Osteoblast (primary cell): ENCODE measurements around the gene MSH3. TPM values are rescaled to one million over a fixed set of nuclear protein-coding genes. Genes with fewer than 3 reads are reported as not detected.

Experiments used
- DNase-seq: peaks from one replicate; pipeline ENCODE4 v3.0.0; 2011; ENCODE audit warnings: low spot score, mixed read lengths; ENCODE audit not compliant: insufficient read length; ENCODE audit errors: missing footprints
- H2AFZ ChIP-seq: 2 replicates; pipeline ENCODE4 v1.6.0; 2011; ENCODE audit warnings: mild to moderate bottlenecking, low read length
- H3K27ac ChIP-seq: 2 replicates; pipeline ENCODE4 v1.5.1; 2011; ENCODE audit warnings: mild to moderate bottlenecking, low read depth, low read length, moderate library complexity
- H3K27me3 ChIP-seq: 2 replicates; pipeline ENCODE4 v1.6.0; 2012; ENCODE audit warnings: mild to moderate bottlenecking, control low read depth, inconsistent platforms, low read length, moderate library complexity; ENCODE audit not compliant: insufficient read depth
- H3K36me3 ChIP-seq: 2 replicates; pipeline ENCODE4 v1.5.1; 2011; ENCODE audit warnings: mild to moderate bottlenecking, low read length, control low read depth, moderate library complexity; ENCODE audit not compliant: insufficient read depth
- H3K4me1 ChIP-seq: 2 replicates; pipeline ENCODE4 v1.5.1; 2011; ENCODE audit warnings: mild to moderate bottlenecking, low read length, control low read depth, moderate library complexity; ENCODE audit not compliant: insufficient read depth
- H3K4me2 ChIP-seq: 2 replicates; pipeline ENCODE4 v1.6.0; 2011; ENCODE audit warnings: mild to moderate bottlenecking, low read length; ENCODE audit not compliant: insufficient read depth
- H3K4me3 ChIP-seq: fragments of 200-600 bp; sonication (generic); 3 replicates; pipeline ENCODE4 v1.5.1; 2012; ENCODE audit warnings: mild to moderate bottlenecking, low read length, inconsistent platforms; ENCODE audit not compliant: insufficient read depth
- H3K79me2 ChIP-seq: 2 replicates; pipeline ENCODE4 v1.6.0; 2012; ENCODE audit warnings: mild to moderate bottlenecking, low read length, control low read depth, inconsistent platforms; ENCODE audit not compliant: insufficient read depth
- H3K9me3 ChIP-seq: 2 replicates; pipeline ENCODE4 v1.5.1; 2011; ENCODE audit warnings: low read depth, low read length, control low read depth
- H4K20me1 ChIP-seq: 2 replicates; pipeline ENCODE4 v1.6.0; 2012; ENCODE audit warnings: mild to moderate bottlenecking, low read length, control low read depth; ENCODE audit not compliant: insufficient read depth
- total RNA-seq: library from RNA; depleted of rRNA; stranded (reverse); fragments of >200 nt; gene quantifications from 2 replicates; pipeline ENCODE4 v1.2.3, GENCODE V29; 2012
- TF ChIP-seq, protein P1 (sequence below): IDR thresholded peaks from 2 replicates; pipeline ENCODE4 v1.5.1; 2011; ENCODE audit warnings: mild to moderate bottlenecking, low read depth, low read length, moderate library complexity; ENCODE audit errors: extremely low read depth

The MSH3 gene
- total RNA-seq, 1 donor = 21.7 TPM

DNA sequence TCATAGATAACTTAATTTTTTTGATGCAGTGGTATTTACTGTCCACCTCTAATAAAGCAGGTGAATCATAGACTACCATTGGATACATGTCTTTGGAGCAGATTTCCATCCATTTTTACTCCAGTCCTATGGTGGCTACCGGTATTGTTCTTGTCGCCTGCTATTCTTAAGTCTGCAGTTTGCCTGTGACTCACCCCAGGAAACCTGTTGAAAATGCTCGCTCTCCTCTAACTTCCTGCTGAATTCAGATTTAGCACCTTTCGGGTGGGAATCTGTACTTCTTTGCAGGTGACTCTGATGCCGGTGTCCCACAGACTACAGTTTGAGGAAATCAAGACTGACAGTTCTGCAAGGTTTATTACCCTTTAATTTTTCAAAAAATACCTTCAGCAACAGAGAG is 59.2 kb downstream of the MSH3 start:
- Histone ChIP-seq H3K4me1 (no peaks in the 10 kb centered on the region), H4K20me1 (no peaks in the 10 kb centered on the region), H3K36me3 (no peaks in the 10 kb centered on the region), H3K9me3 (no peaks in the 10 kb centered on the region), H2AFZ (no peak overlapping the region), H3K27me3 (no peaks in the 10 kb centered on the region), H3K4me3 (no peak overlapping the region), H3K27ac (no peak overlapping the region), H3K79me2 (no peaks in the 10 kb centered on the region), H3K4me2 (no peak overlapping the region)
- DNase-seq = no peak
- TF ChIP-seq, protein P1, sequence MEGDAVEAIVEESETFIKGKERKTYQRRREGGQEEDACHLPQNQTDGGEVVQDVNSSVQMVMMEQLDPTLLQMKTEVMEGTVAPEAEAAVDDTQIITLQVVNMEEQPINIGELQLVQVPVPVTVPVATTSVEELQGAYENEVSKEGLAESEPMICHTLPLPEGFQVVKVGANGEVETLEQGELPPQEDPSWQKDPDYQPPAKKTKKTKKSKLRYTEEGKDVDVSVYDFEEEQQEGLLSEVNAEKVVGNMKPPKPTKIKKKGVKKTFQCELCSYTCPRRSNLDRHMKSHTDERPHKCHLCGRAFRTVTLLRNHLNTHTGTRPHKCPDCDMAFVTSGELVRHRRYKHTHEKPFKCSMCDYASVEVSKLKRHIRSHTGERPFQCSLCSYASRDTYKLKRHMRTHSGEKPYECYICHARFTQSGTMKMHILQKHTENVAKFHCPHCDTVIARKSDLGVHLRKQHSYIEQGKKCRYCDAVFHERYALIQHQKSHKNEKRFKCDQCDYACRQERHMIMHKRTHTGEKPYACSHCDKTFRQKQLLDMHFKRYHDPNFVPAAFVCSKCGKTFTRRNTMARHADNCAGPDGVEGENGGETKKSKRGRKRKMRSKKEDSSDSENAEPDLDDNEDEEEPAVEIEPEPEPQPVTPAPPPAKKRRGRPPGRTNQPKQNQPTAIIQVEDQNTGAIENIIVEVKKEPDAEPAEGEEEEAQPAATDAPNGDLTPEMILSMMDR = no peak

DNA sequence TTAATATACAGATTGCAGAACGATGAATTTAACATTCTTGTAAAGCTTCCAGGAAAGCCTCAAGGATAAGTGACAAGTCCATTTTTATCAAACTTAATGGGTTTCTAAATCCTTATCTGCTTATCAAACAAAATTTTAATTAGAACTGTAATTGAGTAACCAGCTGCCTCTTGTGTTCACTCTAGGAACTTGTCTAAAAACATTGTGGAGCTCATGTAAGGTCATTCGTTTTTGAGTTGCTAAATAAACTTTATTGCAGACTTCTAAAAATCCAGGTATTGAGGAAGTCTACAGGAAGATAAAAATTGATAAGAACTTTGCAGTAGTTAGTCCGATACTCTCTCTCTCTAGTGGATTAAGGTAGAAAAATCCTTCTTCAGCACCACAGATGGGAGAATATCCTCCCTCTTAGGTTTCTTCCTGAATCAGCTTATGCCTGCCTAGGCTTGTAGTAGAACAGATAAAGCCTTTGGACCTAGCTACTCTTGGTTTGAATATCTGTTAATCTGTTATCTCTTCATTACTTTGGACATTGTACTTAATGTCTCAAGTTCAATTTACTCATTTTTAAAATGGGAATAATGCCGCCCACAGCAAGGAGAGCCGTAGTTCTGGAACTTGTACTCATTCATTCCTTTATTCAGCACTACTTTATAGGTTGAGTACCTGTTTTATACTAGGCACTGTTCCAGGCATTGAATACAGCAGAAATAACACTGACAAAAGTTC is 60.3 kb downstream of the MSH3 start:
- no peak for DNase-seq
- Histone ChIP-seq H3K4me3 (no peak overlapping the region), H2AFZ (no peak overlapping the region), H3K27ac (no peak overlapping the region), H3K27me3 (no peaks in the 10 kb centered on the region), H3K79me2 (no peaks in the 10 kb centered on the region), H3K4me1 (no peaks in the 10 kb centered on the region), H3K4me2 (no peak overlapping the region), H4K20me1 (no peaks in the 10 kb centered on the region), H3K9me3 (no peaks in the 10 kb centered on the region), H3K36me3 (peaks cover 7% of the 10 kb centered on the region)
- TF ChIP-seq, protein P1 = no peak

DNA sequence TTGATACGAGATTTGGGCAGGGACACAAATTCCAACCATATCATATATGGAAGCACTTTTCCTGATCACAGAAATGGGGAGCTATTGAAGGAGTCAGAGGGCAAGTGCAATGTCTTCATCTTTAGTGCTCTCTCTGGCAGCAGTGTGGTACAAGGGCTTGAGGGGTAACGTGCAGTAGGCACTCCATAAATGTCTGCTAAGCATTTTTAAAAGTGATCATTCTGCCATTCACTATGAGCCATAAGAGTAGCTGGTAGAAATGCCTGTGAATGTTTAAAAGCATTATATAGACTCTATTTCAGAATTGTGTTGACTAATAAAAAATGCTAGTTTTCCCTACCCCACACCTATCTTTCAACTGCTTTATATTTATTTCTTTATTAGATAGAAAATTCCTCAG is 61.4 kb downstream of the MSH3 start:
- H3K27ac ChIP-seq = no peak overlapping the region
- H3K36me3 ChIP-seq = peaks cover 7% of the 10 kb centered on the region
- H3K27me3 ChIP-seq = no peaks in the 10 kb centered on the region
- no peaks in the 10 kb centered on the region for H3K79me2 ChIP-seq
- no peak overlapping the region for H3K4me3 ChIP-seq
- no peak overlapping the region for H2AFZ ChIP-seq
- TF ChIP-seq, protein P1 = no peak
- no peak for DNase-seq
- H3K4me2 ChIP-seq = no peak overlapping the region
- no peaks in the 10 kb centered on the region for H3K4me1 ChIP-seq
- H4K20me1 ChIP-seq = no peaks in the 10 kb centered on the region
- H3K9me3 ChIP-seq = no peaks in the 10 kb centered on the region

DNA sequence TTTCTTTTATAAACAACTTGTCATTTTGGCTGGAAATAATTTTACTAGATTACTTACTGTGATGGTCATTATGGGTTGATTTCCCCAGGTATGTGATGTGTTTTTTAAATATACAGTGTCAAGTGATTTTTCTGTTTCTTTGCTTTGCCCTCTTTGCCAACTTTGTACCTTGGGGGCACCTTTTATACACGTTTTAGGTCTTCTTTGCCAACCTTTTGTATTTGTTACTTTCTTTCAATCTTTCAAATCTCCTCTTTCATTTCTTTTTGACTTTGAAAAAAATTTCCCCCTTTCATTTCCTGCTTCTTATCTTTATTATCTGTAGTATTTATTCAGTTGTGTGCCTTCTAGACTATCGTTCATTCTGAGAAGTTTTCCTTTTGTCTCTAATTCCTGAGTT is 65.7 kb downstream of the MSH3 start:
- no peak overlapping the region for H3K27ac ChIP-seq
- H4K20me1 ChIP-seq = no peaks in the 10 kb centered on the region
- no peak for DNase-seq
- H3K4me1 ChIP-seq = no peaks in the 10 kb centered on the region
- H3K36me3 ChIP-seq = peaks cover 7% of the 10 kb centered on the region
- TF ChIP-seq, protein P1 = no peak
- no peaks in the 10 kb centered on the region for H3K79me2 ChIP-seq
- no peak overlapping the region for H3K4me3 ChIP-seq
- no peaks in the 10 kb centered on the region for H3K9me3 ChIP-seq
- no peaks in the 10 kb centered on the region for H3K27me3 ChIP-seq
- H3K4me2 ChIP-seq = no peak overlapping the region
- no peak overlapping the region for H2AFZ ChIP-seq
